HG03457 (cell line): ENCODE results near the gene NRXN2.

Source experiments
- ATAC-seq: cut with Tn5 transposase; IDR thresholded peaks from one replicate; pipeline ENCODE4 v1.9.1; 2021; ENCODE audit warnings: moderate number of reproducible peaks; ENCODE audit not compliant: unreplicated experiment

Gene NRXN2

DNA sequence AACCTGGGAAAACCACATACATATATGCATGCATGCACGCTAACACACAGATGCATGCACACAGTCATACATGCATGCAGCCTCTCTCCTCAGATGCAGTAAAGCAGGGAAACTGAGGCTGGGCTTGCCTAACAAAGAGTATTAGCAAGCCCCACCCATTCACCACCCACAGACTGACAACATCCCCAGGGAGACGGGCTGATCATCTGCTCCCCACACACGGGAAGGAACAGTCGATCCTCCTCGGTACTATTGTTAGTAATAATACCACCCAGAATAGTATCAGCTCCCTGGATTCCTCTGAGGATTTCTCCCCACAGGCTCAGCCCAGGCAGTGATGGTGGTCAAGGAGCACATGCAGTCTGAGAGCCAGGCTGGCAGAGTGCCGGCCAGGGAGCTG, 90.8 kb downstream of the NRXN2 start:
- ATAC-seq = no peak

DNA sequence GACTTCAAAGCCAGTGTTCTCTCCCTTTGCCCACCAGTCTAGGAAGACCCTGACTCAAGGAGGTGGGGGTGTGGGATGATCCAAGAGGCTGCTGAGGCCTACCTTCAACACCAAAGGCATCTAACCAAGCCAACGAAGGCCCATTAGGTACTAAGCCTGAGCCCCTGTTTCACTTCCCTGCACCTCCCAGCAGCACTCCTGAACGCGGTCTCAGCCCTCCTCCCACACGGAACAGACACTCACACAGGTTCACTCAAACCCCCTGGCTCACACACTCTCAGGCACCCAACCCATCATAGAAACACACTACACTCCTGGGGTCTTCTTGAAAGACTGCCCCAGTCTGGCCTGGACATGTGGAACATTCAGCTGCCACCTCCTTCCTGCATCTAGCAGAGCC, 91.3 kb downstream of the NRXN2 start:
- no peak for ATAC-seq

DNA sequence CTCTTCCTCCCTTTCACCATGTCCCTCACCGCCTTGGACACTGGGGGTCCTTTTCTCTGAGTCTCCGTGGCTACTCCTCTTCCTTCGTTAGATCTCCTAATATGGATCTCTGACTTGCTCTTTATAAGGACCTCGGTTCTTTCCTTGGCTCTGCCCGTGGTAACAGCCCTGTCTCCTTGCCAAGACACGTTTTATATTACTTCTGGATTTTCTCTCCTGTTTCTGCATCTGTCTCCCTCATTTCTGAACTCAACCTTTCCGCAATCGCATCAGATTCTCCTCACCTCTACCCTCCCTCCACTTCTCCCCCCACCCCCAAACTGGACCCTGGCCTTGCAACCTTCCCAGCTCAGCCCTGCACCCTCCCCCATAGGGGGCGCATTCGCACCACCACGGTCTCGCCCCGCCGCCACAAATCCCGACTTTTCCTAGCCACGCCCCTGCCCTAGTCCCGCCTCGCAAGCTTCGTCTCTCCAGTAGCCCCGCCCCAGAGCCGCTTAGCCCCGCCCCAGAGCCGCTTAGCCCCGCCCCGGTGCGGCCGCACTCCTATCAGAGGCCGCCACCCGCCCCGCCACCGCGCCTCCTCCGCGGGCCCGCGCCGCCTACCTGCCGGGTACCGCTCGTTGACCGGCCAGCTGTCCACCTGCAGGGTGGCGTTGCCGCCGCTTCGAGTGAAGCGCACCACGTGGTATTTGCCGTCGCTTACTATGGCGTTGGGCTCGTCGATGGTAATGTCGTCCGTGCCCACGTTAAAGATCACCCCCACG, 93.0 kb downstream of the NRXN2 start:
- no peak for ATAC-seq

DNA sequence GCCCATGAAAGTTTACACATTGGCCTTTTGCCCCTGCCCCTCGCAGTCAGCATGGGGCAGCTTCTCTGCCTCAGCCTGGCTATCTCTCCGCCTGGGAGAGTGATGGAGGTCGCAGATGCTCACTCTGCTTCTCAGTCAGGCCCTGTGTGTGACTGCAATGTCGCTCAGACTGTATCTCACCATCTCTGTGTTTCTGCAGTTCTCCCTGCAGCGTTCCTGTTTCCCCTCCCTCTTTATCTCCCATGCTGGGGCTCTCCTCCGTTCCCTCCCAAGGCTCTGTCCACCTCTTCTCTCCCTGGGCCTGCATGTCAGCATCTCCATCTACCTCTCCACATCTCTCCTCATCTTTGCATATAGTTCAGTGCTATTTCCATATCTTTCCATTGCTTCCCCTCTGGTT, 93.9 kb downstream of the NRXN2 start:
- ATAC-seq = no peak

DNA sequence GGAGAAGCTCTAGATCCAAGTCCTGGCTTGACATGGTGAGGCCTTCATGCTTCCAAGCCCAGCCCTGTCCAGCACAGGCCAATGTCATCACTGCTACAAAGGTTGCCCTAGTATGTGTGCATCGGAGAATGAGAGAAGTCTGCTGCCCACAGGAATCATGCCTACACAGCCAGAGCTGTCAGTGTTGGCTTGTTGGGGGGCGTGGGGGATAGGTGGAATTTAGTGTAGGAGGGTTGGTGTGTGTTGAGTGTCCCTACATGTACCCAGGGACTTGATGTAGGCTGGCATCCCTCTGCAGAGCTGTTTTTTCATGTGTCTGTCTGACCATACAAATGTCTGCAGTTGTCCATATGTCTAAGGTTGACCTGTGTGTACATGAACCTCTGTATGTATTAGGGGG, 94.4 kb downstream of the NRXN2 start:
- ATAC-seq = no peak

DNA sequence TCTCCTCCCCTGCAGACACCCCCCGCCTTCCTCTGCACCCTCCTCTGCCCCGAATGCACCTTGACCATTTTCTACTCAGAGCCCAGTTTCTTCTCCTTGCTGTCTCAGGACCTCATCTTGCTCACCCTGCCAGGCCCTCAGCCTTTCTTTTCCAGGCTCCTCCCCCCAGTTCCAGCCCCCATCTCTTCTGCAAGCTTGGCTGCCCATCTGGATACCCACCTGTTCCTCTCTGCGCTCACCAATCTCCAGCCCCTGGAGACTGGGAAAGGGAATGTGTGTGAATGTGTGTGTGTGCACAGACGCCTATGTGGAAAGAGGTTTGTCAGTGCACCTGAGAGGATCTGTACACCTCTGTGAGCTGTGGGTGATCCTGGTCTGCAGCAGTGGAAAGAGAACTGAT, 95.6 kb downstream of the NRXN2 start:
- ATAC-seq = no peak

DNA sequence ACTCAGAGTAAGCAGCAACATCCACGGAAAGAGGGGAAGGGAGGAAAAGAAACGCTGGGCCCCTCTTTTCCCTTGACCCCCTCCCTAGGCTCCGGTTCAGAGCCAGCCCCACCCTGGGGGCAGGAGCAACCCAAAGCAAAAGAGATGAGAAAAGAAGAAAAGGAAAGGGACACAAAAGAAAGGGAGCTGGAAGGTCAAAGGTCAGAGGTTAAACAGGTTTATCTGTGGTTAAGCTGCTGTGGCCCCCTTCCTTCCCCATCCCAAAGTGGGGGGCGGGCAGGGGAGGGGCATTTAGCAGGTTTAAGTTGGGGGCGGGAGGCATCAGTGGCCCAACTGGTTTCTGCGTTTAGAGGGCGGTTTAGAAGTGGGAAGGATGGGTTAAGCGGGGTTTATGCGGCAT, 96.4 kb downstream of the NRXN2 start:
- no peak for ATAC-seq

DNA sequence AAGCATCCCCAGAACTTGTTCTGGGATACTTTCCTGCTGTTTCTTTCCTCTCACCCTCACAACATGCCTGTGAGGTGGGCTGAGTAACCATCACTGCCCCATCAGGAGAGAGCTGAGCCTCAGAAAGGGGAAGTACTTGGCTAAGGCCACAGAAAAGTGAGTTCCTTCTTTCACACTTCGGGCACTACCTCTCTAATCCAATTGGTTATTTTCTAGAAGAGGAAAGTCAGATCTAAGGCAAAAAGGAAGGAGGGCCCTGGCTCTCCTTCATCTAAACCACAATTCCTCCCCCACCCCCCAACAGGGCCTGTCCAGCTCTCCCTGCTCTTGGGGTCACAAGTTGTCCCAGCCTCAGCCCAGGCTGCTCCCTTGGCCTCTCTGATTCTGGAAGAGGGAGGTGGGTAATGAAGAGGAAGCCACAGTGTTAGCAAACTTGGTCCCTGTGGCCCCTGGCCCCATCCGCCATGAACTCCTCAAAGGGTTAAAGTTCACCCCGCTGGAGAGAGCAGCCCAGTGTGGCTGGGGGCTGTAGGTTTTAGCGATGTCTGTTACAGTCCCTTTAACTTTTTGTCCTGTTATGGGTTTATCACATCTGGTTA, 98.0 kb downstream of the NRXN2 start:
- ATAC-seq = no peak

DNA sequence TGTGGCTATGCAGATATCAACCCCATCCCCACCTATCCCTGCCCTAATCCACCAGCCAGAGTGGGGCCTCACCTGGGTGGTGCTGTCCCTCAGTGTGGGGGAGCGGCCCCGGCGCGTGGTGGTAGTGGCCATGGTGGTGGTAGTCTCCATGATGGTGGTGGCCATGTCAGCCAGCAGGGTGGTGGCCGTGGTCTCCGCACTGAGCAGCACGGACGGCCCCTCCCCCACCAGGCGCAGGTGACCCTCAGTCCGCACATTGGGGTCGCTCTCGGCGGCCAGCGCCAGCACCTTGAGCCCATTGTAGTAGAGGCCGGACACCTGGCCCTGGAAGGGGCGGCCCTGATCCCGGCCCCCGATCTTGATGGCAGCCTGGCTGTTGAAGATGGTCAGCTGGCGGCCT, 100.3 kb downstream of the NRXN2 start:
- no peak for ATAC-seq

DNA sequence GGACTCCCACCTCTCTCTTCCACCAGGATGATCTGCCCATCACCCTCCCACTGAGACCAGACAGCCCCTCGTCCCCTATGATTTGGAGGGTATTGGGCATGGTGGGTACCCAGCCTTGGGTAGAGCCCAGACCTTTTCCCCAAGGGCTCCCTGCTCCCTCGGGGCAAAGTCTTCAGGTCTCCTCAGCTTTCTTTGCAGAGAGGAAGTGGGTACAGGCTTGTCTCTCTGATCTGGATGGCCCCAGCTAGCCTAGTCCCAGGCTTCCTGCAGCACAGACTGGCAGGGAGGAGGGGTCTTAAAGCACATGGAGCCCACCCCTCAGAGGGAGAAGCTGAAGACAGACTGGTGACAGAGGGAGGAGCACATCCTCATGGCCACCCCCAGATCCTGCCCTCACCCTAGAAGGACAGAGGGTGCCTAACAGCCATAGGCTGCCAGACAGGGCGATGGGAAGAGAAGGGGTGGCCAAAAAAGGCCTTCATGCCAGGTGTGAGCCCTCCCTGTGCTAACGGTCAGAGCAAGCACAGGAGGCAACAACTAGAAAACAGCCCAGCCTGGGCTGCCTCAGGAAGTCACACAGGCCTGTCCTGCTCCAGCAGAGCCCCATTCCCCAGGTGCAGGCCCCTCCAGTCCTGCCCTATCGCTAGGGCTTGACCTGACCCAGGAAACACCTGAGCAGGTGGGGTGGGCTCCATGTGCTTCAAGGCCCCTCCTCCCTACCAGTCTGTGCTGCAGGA, 101.5 kb downstream of the NRXN2 start:
- no peak for ATAC-seq

DNA sequence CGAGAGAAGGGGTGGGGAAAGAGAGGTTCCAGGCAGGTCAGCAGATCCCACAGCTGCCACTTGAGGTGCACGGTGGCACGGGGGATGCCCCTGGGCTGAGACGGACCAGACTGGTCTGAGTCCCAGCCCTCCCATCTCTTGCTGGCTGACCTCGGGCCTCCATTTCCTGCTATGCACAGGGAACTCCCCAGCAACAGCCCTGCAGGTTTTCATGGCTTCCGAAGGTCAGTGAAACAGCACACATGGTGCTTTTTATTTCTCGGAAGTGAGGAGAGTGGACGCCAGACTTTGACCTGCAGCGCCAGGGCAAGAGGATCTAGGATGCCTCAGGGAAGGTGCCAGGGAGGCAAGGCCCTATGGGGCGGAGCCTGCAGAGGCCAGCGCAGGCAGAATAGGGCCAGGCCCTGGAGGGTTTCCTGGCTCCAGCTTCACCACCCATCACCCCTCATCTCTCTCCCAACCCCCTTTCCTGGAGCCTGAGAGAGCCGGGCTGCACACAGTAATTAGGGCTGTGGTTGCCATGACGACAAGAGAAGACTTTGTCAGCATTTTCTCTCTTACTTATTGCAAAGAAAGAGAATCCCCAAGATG, 102.5 kb downstream of the NRXN2 start:
- ATAC-seq = no peak

DNA sequence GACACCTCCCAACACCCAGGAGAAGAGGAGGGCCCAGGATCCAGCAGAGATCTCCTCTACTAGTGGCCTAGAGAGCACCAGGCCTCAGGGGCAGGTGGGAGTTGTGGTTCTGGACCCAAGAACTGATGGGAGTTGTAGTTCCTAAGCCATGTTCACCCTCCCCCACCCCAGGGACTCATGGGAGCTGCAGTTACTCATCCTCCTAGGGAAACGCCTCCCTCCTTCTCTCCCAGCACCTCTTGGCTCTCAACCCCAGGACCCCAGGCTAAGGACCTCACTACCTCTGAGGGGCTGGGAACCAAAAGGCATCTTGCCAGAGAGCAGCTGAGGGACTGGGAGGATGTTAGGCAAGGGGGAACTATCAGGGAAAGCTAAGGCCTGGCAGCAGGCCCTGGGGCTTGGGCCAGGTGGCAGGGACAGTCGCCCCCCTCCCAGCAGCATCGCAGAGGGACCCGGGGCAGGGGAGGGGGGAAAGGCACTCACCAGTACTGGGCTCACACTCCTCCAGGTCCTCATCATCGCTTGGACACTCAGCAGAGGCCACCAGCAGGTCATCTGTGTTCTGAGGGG, 103.1 kb downstream of the NRXN2 start:
- ATAC-seq = no peak

DNA sequence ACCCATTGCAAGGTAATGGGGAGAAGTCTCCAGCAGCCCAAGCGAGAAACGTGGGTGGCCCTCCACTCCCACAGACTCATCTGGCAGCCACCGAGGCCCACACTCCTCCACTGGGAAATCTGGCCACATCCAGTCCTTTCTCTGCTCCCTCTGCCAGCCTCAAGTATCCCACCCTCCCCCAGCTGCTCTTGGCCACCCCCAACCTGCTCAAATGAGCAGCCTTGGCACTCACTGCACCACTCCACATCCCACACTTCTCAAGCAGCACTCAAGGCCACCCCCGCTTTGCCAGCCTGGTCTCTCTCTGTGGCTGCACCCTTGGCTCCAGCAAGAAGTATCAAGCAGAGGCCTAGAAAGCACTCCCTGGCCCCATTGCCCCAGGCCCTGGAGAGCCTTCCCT, 103.8 kb downstream of the NRXN2 start:
- no peak for ATAC-seq

DNA sequence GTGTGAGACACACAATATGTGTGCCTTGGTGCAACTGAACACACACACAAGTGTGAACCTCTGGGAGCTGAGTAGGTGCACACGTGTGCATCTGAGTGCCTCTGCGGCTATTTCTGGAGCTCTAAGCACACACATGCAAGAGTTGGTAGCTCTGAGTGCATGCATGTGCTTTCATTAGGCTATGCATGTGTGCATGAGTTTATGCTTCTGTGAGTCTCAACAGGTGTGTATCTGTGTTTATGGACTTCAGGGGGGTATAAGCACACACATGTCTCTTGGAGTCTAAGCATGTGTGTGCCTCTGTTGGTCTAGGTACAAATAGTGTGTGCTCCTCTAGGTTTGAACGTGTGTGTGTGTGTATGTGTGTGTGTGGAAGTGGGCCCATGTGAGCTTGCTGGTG, 106.2 kb downstream of the NRXN2 start:
- ATAC-seq = no peak

DNA sequence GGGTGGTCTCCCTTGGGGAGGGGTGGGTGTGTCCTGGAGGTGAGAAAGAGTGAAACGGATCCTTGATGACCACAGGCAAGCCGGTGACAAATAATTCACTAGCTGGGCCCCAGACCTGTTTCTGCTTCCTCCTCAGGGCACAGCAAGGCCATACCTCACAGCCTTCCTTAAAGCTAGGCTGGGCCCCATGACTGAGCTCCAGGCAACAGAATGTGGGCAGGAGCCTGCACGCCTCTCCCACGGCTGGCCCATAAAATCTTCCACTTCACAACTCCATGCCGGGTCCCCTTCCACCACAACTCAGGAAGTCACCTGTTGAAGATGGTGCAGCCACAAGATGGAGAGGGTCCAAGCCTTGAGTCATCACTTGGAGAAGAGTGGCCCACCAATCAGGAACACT, 108.1 kb downstream of the NRXN2 start:
- ATAC-seq = no peak

DNA sequence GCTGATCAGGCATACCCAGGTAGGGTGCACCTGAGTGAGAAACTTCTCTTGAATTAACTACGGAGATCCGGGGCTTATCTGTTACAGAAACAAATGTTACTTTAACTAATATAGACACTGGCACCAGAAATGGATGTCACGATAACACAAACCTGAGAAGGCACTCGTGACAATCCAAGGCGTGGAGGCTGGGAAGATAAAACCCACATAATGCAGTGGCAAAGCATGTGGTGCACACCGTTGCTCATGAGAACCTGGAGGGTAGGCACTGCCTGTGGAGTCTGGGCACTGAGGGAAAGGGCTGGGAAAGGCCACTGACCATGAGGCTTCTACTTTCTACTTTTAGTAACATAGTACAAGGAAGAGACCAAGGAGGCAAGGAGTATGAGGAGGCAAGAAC, 109.3 kb downstream of the NRXN2 start:
- ATAC-seq = no peak

DNA sequence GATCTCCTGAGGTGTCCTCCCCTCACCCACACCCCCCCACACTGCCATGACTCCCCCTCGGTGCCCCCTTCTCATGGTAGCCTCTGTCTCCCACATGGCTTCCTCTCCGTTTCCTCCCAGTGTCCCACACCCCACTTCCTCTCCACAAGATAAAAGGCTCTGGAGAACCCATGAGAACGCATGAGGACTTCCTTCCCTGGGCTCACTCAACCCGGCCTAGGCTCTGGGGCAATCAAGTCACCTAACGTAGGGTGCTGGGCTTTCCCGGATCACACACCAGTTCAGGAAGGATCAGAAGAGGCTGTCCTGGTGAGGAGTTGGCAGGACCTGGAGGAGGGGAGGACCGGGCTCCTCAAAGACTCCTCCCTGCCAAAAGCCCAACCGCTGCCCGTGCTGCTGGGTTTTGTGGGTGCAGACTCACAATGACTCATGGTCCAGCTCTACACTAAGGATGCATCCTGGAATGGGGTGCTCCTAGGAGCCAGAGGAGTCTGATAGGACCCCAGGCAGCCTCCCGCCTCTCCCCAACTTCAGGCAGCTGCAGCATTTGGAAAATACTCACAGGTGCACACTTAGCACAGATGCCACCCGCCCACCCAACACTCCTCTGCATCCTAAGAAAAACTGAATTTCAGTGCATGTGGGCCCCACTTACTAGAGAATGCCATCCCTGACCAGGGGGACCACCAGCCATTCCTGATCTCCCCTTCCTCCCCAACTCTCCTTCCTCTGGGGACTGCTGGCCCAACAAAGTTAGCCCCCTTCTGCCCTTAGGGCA, 110.9 kb downstream of the NRXN2 start:
- ATAC-seq = no peak

DNA sequence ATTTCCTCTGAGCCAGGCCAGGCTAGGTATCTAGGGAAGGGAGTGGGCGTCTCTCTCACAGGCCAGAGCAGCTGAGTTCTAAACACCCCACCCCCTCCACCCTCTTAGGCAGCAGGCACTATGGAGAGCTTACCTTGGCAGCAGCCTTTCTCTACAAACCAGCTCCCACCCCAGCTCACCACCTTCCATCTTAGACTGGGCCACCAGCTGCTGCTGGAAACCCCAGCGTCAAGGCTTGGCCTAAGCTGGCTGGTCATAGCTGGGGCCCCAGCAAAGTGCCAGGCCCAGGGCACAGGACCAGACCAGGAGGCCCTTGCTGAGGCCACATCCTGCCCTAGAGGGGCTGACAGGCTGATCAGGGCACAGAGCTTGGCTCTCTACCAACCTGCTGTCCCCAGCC, 111.8 kb downstream of the NRXN2 start:
- ATAC-seq = no peak

DNA sequence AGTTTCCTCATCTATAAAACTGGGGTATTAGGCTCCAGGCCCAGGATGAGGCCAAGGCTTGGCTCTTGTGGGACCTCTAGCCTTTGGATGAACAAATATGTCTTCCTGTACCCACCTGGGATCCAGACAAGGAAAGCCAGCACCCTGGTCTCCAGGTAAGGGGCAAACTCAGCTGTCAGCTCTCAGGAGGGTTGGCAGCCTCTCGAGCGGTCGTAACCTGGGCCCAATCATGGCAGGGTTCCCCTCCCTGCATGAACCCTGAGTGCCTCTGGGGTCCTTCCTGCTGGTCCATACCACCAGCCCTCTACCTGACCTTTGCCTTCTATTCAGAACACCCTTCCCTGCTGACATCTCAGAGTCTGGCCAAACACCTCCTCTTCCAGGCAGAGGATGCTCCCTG, 112.4 kb downstream of the NRXN2 start:
- no peak for ATAC-seq

DNA sequence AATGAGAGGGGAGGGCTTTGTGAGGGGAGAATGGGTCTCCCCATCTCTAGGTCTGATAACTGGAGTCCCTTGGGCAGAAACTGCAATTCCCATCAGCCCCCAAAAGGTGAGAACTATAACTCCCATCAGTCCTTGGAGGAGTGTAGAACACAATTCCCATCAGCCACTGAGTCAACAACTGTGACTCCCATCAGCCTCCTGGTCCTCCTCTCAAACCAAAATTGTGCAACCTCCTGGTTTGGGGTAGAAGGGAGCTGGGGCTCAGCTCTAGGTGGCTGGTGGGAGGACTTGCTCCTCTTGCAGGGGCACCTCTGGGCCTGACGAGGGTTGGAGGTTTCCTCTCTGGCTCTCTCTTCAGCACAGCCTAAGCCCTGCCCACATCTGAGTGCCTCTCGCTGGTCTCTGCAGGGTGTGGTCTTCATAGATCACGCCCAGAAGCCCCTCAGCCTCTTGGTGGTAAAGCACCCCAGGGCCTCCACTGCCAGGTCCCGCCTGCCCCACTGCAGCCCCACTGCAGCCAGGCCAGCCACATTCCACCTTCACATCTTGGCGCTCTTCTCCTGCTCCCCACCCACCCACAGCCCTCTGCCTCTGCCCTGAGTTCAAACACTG, 113.5 kb downstream of the NRXN2 start:
- ATAC-seq = no peak
